Measurements from ENCODE around the gene BTBD19. TPM values are rescaled to one million over a fixed set of nuclear protein-coding genes. Genes with fewer than 3 reads are reported as not detected.

BTBD19 gene
- total RNA-seq, 1 experiment from 2014 or later: 15.5 TPM

GRCh38 chr1:44817771-44818495 is 9.6 kb downstream of the BTBD19 start:
- BruUV-seq (replicated peaks): no TSS peak
- peak overlapping the region; percentile 53 for H3K4me3 Mint-ChIP-seq (ENCODE audit: unreplicated experiment)
- H3K9me3 Mint-ChIP-seq (ENCODE audit: unreplicated experiment): no peaks in the 10 kb centered on the region
- ChIA-PET POLR2A (interaction anchor here (0.6 to 7.0 kb wide), 14 partner anchors 10 to 870 kb away, joined by 3 to 79 read pairs (median 4); partner anchors contain the start of genes BTBD19, DYNLT4, HECTD3 and PLK3), CTCF (interaction anchor here (0.5 to 1.3 kb wide), 5 partner anchors 9 to 1284 kb away, joined by 3 to 9 read pairs (median 3); no protein-coding TSS in a partner anchor)
- no peaks in the 10 kb centered on the region for H3K27me3 Mint-ChIP-seq (ENCODE audit: insufficient read depth, unreplicated experiment)
- TF ChIP-seq, protein P1, sequence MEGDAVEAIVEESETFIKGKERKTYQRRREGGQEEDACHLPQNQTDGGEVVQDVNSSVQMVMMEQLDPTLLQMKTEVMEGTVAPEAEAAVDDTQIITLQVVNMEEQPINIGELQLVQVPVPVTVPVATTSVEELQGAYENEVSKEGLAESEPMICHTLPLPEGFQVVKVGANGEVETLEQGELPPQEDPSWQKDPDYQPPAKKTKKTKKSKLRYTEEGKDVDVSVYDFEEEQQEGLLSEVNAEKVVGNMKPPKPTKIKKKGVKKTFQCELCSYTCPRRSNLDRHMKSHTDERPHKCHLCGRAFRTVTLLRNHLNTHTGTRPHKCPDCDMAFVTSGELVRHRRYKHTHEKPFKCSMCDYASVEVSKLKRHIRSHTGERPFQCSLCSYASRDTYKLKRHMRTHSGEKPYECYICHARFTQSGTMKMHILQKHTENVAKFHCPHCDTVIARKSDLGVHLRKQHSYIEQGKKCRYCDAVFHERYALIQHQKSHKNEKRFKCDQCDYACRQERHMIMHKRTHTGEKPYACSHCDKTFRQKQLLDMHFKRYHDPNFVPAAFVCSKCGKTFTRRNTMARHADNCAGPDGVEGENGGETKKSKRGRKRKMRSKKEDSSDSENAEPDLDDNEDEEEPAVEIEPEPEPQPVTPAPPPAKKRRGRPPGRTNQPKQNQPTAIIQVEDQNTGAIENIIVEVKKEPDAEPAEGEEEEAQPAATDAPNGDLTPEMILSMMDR (IDR thresholded peaks at IDR 0.05; ENCODE audit: unreplicated experiment): no peak
- peaks cover 38% of the 10 kb centered on the region for H3K4me1 Mint-ChIP-seq (ENCODE audit: insufficient read depth, unreplicated experiment)
- peak overlapping the region; percentile 69 for H3K27ac Mint-ChIP-seq (ENCODE audit: low read depth, unreplicated experiment)
- peaks cover 49% of the 10 kb centered on the region for H3K36me3 Mint-ChIP-seq (ENCODE audit: insufficient read depth, unreplicated experiment)
- no peak for DNase-seq (ENCODE audit: unreplicated experiment)
- intact Hi-C loops (cut with micrococcal nuclease): loop anchor here (2.0 kb wide), 1 partner anchor 19 kb away; no protein-coding TSS in a partner anchor

GRCh38 chr1:44819196-44819607 is 10.9 kb downstream of the BTBD19 start:
- H3K27ac Mint-ChIP-seq (ENCODE audit: low read depth, unreplicated experiment): peak overlapping the region; percentile 99
- TF ChIP-seq, protein P1 (IDR thresholded peaks at IDR 0.05; ENCODE audit: unreplicated experiment): no peak
- H3K4me3 Mint-ChIP-seq (ENCODE audit: unreplicated experiment): peak overlapping the region; percentile 74
- ChIA-PET POLR2A (interaction anchor here (0.7 to 7.0 kb wide), 17 partner anchors 8 to 676 kb away, joined by 3 to 79 read pairs (median 5); partner anchors contain the start of genes BTBD19, DYNLT4, EIF2B3 and HECTD3), CTCF (interaction anchor here (0.6 to 1.3 kb wide), 12 partner anchors 12 to 726 kb away, joined by 3 to 14 read pairs (median 4); partner anchors contain the start of gene RNU5D-1)
- intact Hi-C loops (cut with micrococcal nuclease): loop anchor here (1.0 to 2.0 kb wide), 4 partner anchors 12 to 88 kb away; partner anchors contain the start of genes DYNLT4 and RNU5D-1
- H3K9me3 Mint-ChIP-seq (ENCODE audit: unreplicated experiment): no peaks in the 10 kb centered on the region
- DNase-seq (ENCODE audit: unreplicated experiment): no peak
- peaks cover 43% of the 10 kb centered on the region for H3K36me3 Mint-ChIP-seq (ENCODE audit: insufficient read depth, unreplicated experiment)
- no peaks in the 10 kb centered on the region for H3K27me3 Mint-ChIP-seq (ENCODE audit: insufficient read depth, unreplicated experiment)
- peaks cover 38% of the 10 kb centered on the region for H3K4me1 Mint-ChIP-seq (ENCODE audit: insufficient read depth, unreplicated experiment)
- BruUV-seq (replicated peaks): no TSS peak

DNA sequence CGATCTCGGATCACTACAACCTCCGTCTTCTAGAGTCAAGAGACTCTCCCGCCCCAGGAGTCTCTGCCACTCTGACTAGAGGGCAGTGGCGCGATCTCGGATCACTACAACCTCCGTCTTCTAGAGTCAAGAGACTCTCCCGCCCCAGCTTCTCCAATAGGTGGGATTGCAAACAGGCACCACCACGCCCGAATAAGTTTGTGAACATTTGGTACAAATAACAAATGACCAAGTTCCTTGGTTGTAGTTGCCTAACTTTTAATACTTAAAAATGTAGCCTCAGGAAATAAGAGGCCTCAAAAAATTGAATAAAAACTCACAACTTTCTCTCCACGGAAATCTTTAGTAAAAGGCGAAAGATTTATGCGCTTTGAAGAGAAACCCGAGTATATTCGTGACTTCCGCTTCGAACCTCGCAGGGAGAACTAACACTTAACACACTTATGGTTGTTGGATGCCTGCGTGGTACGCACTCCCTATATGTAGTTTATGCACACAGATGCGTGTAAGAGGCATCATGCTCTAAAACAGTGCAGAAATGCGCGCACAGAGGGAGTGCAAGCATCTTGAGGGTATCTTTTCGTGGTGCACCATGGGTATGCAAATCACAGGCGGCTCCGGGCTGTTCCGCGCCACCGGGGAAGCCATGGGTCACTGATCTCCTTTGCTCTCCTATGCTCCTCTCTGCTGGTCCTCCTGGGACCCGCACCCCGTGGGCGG is 11.4 kb downstream of the BTBD19 start:
- ChIA-PET POLR2A (interaction anchor here (0.6 to 7.0 kb wide), 19 partner anchors 9 to 699 kb away, joined by 3 to 79 read pairs (median 5); partner anchors contain the start of genes BTBD19, DYNLT4, EIF2B3 and HECTD3), CTCF (interaction anchor here (0.6 to 1.8 kb wide), 15 partner anchors 11 to 725 kb away, joined by 3 to 14 read pairs (median 4); partner anchors contain the start of genes PLK3 and RNU5D-1)
- BruUV-seq (replicated peaks): TSS peak; percentile 98
- Mint-ChIP-seq H3K27me3 (ENCODE audit: insufficient read depth, unreplicated experiment) (no peaks in the 10 kb centered on the region), H3K9me3 (ENCODE audit: unreplicated experiment) (no peaks in the 10 kb centered on the region), H3K27ac (ENCODE audit: low read depth, unreplicated experiment) (peak overlapping the region; percentile 99), H3K36me3 (ENCODE audit: insufficient read depth, unreplicated experiment) (peaks cover 38% of the 10 kb centered on the region), H3K4me3 (ENCODE audit: unreplicated experiment) (peak overlapping the region; percentile 74), H3K4me1 (ENCODE audit: insufficient read depth, unreplicated experiment) (peaks cover 37% of the 10 kb centered on the region)
- TF ChIP-seq, protein P1 (IDR thresholded peaks at IDR 0.05; ENCODE audit: unreplicated experiment): no peak
- intact Hi-C loops (cut with micrococcal nuclease): loop anchor here (1.0 to 2.0 kb wide), 4 partner anchors 12 to 88 kb away; partner anchors contain the start of genes DYNLT4 and RNU5D-1
- peak; percentile 94 for DNase-seq (ENCODE audit: unreplicated experiment)
